HG03354 (cell line): ENCODE data around the gene STOML1.
A peak's percentile ranks its signal among the peaks of the same experiment; 100 is the strongest.

Experiments
- ATAC-seq: cut with Tn5 transposase; IDR thresholded peaks from one replicate; pipeline ENCODE4 v1.9.1; 2021; ENCODE audit warnings: mild to moderate bottlenecking; ENCODE audit not compliant: unreplicated experiment, poor library complexity, severe bottlenecking

Gene STOML1, protein sequence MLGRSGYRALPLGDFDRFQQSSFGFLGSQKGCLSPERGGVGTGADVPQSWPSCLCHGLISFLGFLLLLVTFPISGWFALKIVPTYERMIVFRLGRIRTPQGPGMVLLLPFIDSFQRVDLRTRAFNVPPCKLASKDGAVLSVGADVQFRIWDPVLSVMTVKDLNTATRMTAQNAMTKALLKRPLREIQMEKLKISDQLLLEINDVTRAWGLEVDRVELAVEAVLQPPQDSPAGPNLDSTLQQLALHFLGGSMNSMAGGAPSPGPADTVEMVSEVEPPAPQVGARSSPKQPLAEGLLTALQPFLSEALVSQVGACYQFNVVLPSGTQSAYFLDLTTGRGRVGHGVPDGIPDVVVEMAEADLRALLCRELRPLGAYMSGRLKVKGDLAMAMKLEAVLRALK

DNA sequence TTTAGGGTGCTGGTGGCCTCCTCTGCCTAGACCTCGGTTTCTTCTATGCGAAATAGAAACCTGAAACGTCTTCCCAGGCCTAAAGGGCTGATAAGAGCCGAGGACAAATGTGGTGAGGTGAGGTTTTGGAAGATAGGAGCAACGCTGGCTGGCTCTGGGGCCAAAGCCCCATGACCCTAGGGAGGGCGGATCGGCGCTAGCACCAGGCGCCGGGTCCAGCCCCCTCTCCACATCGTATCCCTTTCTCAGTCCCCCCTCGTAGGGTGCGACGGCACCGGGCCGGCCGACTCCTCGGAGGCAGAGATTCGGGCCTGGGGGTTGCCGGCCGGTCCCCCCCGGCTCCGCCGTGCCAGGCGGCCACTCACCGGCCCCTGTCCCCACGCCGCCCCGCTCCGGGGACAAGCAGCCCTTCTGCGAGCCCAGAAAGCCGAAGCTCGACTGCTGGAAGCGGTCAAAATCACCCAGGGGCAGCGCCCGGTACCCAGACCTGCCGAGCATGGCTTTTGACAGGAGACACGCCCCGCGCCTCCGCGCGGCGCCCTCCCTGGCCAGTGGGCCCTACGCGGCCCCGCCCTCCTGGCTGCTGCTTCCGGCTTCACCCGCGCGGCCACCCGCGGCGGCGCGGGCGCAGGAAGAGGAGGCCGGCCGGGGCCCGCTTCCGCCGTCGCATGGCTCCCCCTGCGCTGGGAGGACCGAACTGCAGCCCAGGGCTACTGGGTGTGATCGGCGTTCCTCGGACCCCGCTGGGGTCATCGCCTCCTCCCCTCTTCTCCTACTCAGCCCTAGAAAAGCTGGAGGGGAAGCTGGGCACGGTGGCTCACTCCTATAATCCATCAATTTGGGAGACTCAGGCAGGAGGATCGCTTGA is at the start of gene STOML1:
TSS of gene STOML1 (minus strand) at position 570 of the 868 bp plus-strand sequence. CDS start at position 498, 72 bp downstream.
- peak; percentile 73 for ATAC-seq

DNA sequence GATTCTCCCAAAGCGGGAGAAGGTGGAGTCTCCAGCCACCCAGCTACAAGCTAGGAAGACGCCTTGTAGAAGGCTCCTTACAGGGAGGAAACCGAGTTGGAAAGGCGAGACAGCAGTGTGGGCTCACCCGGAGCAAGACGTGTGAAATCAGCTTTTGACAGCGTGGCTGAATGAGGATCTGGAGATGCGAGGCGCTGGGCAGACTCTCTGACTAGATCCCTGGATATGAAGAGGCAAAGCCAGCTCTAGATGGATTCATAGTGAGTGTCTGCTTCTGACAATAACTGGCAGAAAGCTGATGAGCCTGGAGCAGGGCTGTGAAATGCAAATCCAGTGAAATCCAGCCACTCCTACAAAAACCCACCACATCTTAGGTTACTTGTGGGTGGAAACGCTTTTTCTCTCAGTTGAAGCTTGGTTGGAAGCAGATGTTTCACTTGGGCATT is 49.2 kb upstream of the STOML1 start:
- no peak for ATAC-seq

DNA sequence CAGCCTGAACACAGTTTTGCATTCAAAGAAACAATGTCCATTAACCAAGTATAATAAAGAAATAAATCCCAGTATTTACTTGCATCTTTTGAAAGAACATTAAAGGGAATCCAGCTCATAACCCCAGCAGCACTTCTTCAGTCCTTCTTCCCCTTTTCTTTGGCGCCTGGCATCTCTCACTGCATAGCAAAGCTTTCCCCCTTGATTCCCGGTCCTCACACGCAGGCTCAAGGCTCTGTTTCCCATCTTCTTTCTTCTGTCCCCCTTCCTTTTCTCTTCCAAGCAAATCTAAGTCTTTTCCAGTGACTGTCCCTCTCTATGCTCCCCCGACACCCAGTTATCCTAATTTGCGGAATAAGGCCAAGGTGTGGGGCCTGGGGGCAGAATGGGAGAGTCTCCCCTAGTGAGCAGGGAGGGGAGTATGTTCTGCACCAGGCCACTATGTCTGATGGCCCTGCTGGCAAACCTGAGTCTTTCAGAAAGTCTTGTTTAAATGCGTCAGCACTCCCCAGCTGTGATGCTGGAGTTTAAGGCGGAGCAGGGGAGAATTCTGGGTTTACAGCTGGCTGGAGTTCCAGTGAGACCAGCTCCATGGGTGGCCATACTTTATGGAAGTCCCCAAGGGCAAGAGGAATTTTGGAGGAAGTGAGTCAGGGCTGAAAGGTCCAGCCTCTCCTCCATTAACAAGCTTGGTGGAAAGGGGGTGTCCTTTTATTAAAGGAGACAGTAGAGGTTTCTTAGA is 48.2 kb upstream of the STOML1 start:
- no peak for ATAC-seq

DNA sequence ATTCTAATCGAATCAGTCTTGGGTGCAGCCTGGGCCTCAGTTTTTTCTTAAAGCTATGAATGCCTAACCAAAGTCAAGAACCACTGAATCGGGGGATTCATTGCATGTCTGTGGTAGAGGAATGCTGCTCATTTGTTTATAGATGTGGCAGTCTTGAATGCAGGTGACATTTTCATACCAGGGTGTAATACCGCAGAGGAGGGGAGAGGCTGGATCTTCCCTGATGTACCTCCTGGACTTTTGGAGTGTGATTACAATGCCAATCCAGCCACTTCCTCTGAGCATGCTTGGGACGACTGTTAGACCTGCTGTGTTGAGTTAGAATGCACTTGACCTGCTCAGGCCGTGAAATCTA is 47.5 kb upstream of the STOML1 start:
- no peak for ATAC-seq

DNA sequence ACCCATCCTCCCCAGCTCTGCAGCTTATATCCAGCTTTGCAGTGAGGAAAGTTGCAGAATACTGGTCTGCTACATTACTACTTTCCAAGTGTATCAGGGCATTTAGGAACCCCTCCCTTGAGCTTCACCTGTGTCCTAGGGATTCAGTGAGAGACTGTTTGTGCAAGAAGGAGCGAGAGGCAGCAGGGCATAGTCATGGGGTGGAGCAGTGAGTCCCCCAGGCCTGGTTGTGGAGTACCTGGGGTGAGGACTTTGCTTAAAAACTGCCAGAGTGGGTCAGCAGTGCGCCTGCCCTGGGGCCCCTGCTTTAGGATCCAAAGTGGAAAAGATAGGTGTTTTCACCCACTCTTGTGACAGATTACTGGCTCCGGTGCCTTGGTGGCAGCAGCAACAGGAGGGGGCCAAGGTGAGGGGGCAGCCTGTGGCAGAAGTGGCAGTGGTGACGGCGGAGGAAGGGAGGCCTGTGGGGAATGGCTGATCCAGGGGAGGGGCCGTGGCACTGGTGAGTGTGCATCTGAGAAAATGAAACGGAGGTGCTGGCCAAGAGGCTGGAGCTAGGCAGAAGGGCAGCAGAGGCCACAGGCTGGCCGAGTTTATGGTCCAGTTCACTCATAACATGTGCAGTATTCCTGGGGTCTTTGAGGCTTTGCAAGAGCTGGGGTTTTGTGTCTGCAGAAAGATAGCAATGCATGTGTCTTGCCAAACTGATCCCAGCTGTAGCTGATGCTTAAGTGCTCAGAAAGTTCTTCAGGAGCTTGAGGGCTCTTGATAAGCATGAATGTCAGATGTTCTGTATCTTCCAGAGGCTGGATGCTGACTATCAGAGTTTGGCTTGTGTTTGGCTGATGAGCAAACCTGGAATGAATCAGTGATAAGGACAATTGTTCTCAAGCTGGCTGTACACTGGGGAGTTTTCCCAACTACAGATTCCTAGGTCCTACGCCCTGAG is 46.9 kb upstream of the STOML1 start:
- ATAC-seq, result no peak

DNA sequence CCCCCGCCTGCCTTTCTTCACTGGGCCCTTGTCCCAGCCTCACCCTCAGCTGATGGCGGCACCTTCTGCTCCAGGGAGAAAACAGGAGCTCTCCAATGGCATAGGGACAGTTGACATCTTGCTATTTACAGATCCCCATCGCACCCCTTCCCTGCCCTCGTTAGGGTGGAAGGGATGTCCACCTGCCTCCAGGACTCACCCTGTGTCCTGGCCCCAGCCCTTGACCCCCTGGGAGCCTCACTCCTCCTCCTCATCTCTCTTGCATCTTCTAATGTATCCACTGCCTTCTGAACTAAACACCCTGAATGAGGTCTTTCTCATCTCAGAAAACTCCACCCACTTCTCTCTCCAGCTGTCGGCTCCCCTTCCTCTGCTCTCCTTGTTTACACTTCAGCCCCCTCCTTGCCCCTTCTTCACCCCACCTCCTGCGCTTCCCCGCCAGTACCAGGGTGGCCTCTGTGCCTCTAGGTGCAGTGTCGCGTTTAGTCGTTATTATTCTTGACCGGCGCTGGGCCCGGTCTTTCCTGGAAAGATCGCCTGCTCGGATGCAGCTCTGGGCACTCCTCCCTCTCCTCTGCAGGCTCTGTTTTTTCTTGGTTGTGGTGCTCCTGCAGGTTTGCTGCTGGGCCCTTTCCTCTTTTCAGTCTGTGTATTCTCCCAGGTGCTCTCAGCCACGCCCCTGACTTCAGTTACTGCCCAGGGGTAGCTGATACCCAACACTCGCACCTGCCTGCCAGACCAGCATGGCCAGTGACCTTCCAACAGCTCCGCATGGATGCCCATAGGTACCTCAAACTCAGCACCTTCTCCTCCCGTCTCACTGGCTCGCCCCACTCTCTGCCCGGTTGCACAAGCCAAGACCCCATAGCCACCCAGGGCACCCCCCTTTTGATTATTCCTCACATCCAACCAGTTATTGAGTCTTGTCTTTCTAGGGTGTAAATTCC is 45.3 kb upstream of the STOML1 start:
- ATAC-seq, result no peak

DNA sequence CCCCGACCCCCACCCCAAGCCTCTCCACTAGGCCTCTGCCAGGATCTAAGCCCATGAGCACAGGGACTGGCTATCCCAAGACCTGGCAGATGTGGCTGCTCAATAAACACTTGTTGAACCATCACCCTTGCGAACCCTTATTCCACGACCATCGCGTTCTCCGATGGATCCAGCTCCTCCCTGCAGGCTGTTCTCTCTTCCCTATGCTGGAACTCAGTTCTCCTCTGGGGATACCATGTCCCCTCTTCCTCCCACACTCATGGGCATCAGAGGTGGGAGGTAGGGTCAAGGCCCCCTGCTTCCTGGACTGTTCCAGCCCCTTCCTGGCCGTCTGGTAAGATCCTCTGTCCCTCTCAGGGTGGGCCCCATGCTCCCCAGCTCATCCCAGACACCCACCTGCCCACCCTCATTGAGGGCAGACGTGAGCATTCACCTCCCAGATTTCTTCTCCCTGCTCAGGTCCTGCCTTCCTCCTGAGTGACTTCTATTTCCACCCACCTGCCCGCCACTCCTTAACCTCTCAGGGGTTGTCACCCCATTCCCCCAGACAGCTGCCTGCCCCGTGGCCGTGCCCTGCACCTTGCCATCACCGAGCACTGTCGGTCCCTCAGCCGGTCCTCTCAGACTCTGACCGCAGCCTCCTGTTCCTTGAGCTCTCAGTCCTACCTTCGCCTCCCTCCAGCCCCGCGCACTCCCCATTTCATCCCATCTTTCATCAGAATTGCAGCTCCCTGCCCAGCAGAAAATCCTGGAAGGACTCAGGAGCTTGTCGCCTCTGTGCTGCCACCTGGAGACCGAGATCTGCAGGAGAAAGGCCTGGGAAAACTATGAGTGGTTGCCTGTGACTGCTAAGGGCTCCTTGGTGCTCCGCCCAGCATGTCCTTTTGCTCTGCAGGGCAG is 44.4 kb upstream of the STOML1 start:
- no peak for ATAC-seq

DNA sequence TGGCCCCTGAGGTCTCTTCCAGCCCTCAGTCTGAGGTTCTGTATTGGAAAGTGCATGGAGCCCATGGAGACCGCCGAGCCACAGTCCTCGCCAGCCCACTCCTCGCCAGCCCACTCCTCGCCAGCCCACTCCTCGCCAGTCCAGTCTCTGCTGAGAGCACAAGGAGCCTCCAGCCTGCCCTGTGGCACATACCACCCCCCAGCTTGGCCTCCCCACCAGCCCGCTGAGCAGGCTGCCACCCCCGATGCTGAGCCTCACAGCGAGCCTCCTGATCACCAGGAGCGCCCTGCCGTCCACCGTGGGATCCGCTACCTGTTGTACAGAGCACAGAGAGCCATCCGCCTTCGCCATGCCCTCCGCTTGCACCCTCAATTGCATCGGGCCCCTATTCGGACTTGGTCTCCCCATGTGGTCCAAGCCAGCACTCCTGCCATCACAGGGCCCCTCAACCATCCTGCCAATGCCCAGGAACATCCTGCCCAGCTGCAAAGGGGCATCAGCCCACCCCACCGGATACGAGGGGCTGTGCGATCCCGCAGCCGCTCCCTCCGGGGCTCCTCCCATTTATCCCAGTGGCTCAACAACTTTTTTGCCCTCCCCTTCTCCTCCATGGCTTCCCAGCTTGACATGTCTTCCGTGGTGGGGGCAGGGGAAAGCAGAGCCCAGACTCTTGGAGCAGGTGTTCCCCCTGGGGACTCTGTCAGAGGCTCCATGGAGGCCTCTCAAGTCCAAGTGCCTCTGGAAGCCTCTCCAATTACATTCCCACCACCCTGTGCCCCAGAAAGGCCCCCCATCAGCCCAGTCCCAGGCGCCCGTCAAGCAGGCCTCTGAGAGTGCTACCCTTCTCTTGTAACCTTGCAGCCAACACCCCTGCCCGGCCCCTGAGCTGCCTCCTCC is 43.3 kb upstream of the STOML1 start:
- no peak for ATAC-seq

DNA sequence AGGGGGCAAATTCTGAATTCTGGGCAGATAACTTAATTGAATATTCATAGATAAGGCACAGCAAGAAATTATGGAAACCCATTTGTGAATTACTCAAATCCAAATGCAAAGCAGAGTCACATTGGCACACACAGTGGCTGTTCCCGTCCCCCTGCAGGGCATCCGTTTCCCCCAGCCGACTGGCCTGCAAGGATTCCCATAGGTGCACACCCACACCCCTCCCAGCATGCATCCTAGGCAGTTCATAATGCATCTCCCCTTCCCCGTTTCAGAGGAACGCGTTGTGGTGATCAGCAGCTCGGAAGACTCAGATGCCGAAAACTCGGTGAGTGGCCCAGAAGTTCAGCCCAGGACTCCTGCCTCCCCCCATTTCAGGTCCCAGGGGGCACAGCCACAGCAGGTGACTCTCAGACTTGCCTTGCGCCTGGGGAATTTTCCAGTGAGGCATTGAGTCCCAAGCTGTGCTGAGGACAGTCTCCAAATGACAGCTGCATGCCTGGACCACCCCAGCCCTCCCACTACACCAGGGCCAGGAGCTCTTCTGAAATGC is 42.2 kb upstream of the STOML1 start:
- no peak for ATAC-seq

DNA sequence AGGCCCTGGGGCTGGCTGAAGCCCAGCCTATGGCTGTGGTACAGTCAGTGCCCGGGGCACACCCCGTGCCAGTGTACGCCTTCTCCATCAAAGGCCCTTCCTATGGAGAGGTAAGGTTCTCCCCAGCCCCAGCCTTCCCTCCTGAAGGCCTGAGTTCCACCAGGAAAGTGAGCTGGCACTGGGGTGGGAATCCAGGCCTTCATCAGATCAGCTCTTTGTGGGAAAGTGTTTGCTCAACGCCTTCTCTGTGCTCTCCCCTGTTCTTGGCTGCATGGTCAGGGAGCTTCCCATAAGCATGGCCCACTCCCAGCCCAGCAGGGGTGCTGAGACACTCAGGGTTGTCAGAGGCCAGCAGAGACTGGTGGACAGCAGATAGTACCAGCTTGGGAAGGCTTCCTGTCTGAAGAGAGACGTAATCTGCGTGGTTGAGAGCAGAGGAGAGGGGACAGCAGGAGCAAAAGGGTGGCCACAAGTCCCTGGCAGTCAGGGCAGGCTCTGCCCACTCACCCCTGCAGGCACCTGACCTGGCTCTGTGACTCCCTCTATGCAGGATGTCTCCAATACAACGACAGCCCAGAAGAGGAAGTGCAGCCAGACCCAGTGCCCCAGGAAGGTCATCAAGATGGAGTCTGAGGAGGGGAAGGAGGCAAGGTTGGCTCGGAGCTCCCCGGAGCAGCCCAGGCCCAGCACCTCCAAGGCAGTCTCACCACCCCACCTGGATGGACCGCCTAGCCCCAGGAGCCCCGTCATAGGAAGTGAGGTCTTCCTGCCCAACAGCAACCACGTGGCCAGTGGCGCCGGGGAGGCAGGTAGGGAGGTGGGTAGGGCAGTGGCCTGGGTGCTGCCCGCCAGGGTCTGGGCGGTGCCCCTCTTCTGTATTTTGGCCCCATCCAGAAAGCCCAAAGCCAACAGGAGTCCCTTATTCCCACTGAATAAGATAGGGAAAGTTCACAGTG is 40.8 kb upstream of the STOML1 start:
- ATAC-seq, result no peak

DNA sequence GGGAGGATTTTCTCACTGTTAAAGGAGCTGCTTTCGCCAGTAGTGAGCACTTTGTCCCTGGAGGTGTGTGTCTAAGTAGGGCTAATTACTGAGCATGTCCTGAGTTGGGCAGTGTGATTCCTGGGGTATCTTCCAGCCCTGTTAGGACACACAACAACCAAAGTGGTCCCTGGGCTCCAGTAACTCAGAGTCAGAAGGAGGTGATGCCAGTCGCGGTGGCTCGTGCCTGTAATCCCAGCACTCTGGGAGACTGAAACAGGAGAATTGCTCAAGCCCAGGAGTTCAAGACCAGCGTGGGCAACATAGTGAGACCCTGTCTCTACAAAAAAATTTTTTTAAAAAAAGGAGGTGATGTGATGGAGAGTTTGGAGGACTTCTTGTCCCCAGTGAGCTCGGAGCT is 40.0 kb upstream of the STOML1 start:
- no peak for ATAC-seq

DNA sequence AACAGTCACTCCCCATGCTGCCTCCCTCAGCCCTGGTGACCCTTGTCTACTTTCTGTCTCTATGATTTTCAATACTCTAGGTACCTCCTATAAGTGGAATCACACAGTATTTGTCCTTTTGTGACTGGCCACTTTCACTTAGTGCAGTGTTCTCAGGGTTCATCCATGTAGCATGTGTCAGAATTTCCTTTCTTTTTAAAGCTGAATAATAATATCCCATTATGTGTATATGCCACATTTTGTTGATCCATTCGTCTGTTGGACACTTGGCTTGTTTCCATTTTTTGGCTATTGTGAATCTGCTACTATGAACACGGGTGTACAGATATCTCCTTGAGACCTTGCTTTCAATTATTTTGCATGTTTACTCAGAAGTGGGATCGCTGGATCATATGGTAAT is 36.6 kb upstream of the STOML1 start:
- no peak for ATAC-seq

DNA sequence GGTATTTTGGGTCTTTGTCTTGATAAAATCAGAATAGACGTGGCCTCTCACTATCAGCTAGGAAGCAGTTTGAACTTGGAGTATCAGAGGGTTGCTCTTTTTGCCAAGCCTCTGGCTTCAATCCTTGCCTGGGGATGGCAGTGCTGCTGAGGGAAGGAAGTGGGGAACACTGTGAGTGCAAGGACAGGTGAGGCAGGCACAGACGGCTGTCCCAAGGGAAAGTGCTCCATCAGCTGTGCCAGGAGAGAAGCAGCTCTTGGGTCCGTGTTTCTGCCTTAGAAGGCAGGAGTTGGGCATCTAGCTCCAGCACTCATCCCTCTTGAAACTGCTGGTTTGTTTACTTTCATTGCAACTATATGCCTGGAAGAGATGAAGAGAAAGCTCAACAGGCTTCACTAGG is 35.6 kb upstream of the STOML1 start:
- no peak for ATAC-seq

DNA sequence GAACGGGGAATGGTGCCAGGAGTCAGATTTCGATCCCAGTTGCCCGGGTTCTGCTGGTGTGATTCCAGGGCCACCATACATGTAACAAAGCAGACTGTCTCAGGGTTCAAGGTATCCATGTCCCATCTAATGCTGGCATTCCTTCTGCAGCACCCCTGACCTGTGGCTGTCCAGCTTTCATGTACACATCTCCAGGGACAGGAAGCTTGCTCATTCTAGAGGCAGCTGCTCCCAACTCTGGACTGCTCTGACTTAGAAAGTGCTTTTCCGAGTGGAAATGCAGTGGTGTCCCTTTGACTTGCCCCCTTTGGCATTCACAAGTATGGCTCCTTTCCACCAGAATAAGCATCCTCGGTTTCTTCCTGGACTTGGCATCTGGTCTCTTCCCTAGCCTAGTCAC is 33.3 kb upstream of the STOML1 start:
- ATAC-seq, result no peak

DNA sequence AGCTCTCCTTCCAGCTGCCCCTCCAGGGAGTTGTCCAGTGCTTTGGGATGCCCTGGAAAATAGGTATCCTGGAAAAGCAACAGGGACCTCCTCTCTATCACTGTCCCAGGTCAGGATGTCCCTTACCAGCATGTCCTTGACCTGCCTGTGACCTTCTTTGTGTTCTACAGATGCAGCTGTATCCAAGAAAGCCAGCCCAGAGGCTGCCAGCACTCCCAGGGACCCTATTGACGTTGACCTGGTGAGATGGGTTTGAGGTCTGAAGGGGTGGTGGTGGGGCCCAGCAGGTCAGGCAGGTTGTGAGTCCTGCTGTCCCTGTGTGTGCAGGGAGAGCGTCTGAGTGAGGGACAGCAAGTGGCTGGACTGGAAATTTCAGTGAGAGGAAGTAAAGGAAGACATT is 32.6 kb upstream of the STOML1 start:
- ATAC-seq, result no peak
